ENCODE measurements around the gene AMN1. TPM values are rescaled to one million over a fixed set of nuclear protein-coding genes. Genes with fewer than 3 reads are reported as not detected.
"Not testable (repeated sequence)": the region's sequence is repeated elsewhere in the genome, so short reads cannot be mapped to it uniquely, and the experiment has no call there.

AMN1 gene
- total and polyA plus RNA-seq, 2 experiments from 2014 or later = 9.3 to 14.0 TPM

GRCh38 chr12:31672521-31672920 is 56.3 kb downstream of the AMN1 start:
- no peaks in the 10 kb centered on the region for H3K79me2 ChIP-seq
- TF ChIP-seq EZH2phosphoT487 (IDR thresholded peaks at IDR 0.05; ENCODE audit: low read depth, severe bottlenecking, unreplicated experiment) (no peak), EZH2 (IDR thresholded peaks at IDR 0.05; ENCODE audit: borderline replicate concordance) (no peak)
- TF ChIP-seq, protein P1, sequence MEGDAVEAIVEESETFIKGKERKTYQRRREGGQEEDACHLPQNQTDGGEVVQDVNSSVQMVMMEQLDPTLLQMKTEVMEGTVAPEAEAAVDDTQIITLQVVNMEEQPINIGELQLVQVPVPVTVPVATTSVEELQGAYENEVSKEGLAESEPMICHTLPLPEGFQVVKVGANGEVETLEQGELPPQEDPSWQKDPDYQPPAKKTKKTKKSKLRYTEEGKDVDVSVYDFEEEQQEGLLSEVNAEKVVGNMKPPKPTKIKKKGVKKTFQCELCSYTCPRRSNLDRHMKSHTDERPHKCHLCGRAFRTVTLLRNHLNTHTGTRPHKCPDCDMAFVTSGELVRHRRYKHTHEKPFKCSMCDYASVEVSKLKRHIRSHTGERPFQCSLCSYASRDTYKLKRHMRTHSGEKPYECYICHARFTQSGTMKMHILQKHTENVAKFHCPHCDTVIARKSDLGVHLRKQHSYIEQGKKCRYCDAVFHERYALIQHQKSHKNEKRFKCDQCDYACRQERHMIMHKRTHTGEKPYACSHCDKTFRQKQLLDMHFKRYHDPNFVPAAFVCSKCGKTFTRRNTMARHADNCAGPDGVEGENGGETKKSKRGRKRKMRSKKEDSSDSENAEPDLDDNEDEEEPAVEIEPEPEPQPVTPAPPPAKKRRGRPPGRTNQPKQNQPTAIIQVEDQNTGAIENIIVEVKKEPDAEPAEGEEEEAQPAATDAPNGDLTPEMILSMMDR (IDR thresholded peaks at IDR 0.05; ENCODE audit: poor library complexity) = no peak
- no peaks in the 10 kb centered on the region for H3K36me3 ChIP-seq (replicated peaks; ENCODE audit: insufficient read depth, low read depth)
- H3K4me1 ChIP-seq (ENCODE audit: insufficient read depth) = no peaks in the 10 kb centered on the region
- no peak overlapping the region for H2AFZ ChIP-seq
- H3K27me3 ChIP-seq = no peaks in the 10 kb centered on the region
- no peak for DNase-seq (ENCODE audit: low spot score)
- H4K20me1 ChIP-seq (ENCODE audit: insufficient read depth, poor library complexity, severe bottlenecking) = no peaks in the 10 kb centered on the region
- no peak overlapping the region for H3K4me2 ChIP-seq
- 97% methylated on average over 4 of the region's 4 CpGs for WGBS (ENCODE audit: low lambda C conversion rate, missing lambda C conversion rate)
- H3K27ac ChIP-seq = no peak overlapping the region
- H3K4me3 ChIP-seq = no peak overlapping the region
- no peaks in the 10 kb centered on the region for H3K9me2 ChIP-seq (replicated peaks; ENCODE audit: insufficient read depth)
- H3K9me3 ChIP-seq (ENCODE audit: low read depth) = peaks cover 9% of the 10 kb centered on the region

- H3K4me1 ChIP-seq (ENCODE audit: insufficient read depth); H3K36me3 ChIP-seq (replicated peaks; ENCODE audit: insufficient read depth, low read depth); H3K9me3 ChIP-seq (ENCODE audit: low read depth); H3K4me3 ChIP-seq; H3K79me2 ChIP-seq; H3K27me3 ChIP-seq; H3K9me2 ChIP-seq (replicated peaks; ENCODE audit: insufficient read depth); H4K20me1 ChIP-seq (ENCODE audit: insufficient read depth, poor library complexity, severe bottlenecking); H2AFZ ChIP-seq; DNase-seq (ENCODE audit: low spot score); H3K27ac ChIP-seq; H3K4me2 ChIP-seq: not testable (repeated sequence)
- WGBS (ENCODE audit: low lambda C conversion rate, missing lambda C conversion rate) = 84% methylated on average over 2 of the region's 2 CpGs
Measured at GRCh38 chr12:31669582-31669981, 59.2 kb downstream of the AMN1 start.

DNA sequence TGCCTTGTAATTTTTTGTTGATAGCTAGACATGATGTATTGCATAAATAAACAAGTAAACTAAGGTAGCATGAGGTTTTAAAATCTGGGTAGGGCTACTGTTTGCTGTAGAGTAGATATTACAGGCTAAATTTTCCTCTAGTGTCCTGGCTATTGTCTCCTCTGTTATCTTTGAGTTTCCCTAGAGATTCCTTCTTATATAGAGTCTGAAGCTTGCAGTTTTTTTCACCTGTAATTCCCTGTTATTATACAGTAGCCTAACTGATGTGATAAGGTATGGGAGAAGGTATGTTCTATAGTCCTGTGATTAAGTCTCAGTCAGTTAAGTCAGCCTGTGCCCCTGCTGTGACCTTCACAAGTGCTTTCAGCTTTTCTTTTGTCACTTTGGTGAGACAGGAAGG is 59.8 kb downstream of the AMN1 start:
- no peaks in the 10 kb centered on the region for H3K9me2 ChIP-seq (replicated peaks; ENCODE audit: insufficient read depth)
- H3K27me3 ChIP-seq = no peaks in the 10 kb centered on the region
- H4K20me1 ChIP-seq (ENCODE audit: insufficient read depth, poor library complexity, severe bottlenecking) = no peaks in the 10 kb centered on the region
- H3K79me2 ChIP-seq = no peaks in the 10 kb centered on the region
- H3K4me2 ChIP-seq = no peak overlapping the region
- peaks cover 9% of the 10 kb centered on the region for H3K9me3 ChIP-seq (ENCODE audit: low read depth)
- peaks cover under 1% of the 10 kb centered on the region for H3K4me1 ChIP-seq (ENCODE audit: insufficient read depth)
- no peaks in the 10 kb centered on the region for H3K36me3 ChIP-seq (replicated peaks; ENCODE audit: insufficient read depth, low read depth)
- TF ChIP-seq EZH2phosphoT487 (IDR thresholded peaks at IDR 0.05; ENCODE audit: low read depth, severe bottlenecking, unreplicated experiment) (no peak), EZH2 (IDR thresholded peaks at IDR 0.05; ENCODE audit: borderline replicate concordance) (no peak)
- TF ChIP-seq, protein P1 (IDR thresholded peaks at IDR 0.05; ENCODE audit: poor library complexity) = no peak
- no peak overlapping the region for H3K4me3 ChIP-seq
- no peak overlapping the region for H2AFZ ChIP-seq
- no peak for DNase-seq (ENCODE audit: low spot score)
- no peak overlapping the region for H3K27ac ChIP-seq

GRCh38 chr12:31664038-31664437 is 64.8 kb downstream of the AMN1 start:
- H3K4me1 ChIP-seq (ENCODE audit: insufficient read depth) = peaks cover 4% of the 10 kb centered on the region

More at GRCh38 chr12:31664038-31664437, 64.8 kb downstream of the AMN1 start:
- H3K4me2 ChIP-seq = no peak overlapping the region
- 83% methylated on average over 6 of the region's 6 CpGs for WGBS (ENCODE audit: low lambda C conversion rate, missing lambda C conversion rate)
- no peaks in the 10 kb centered on the region for H3K9me2 ChIP-seq (replicated peaks; ENCODE audit: insufficient read depth)
- H3K9me3 ChIP-seq (ENCODE audit: low read depth) = peaks cover 4% of the 10 kb centered on the region
- TF ChIP-seq EZH2 (IDR thresholded peaks at IDR 0.05; ENCODE audit: borderline replicate concordance) (no peak), EZH2phosphoT487 (IDR thresholded peaks at IDR 0.05; ENCODE audit: low read depth, severe bottlenecking, unreplicated experiment) (no peak)
- TF ChIP-seq, protein P1 (IDR thresholded peaks at IDR 0.05; ENCODE audit: poor library complexity) = no peak
- H3K36me3 ChIP-seq (replicated peaks; ENCODE audit: insufficient read depth, low read depth) = no peaks in the 10 kb centered on the region
- H3K27ac ChIP-seq = no peak overlapping the region
- H3K79me2 ChIP-seq = no peaks in the 10 kb centered on the region
- no peaks in the 10 kb centered on the region for H3K27me3 ChIP-seq
- H2AFZ ChIP-seq = no peak overlapping the region
- no peak for DNase-seq (ENCODE audit: low spot score)
- no peaks in the 10 kb centered on the region for H4K20me1 ChIP-seq (ENCODE audit: insufficient read depth, poor library complexity, severe bottlenecking)
- H3K4me3 ChIP-seq = no peak overlapping the region

Data from hepatocyte (in vitro differentiated cells).